Stomach (tissue), 9 donors: ENCODE measurements around the gene BANF1. TPM values are rescaled to one million over a fixed set of nuclear protein-coding genes. Genes with fewer than 3 reads are reported as not detected.

Source experiments
- DNase-seq, 2 donors: peaks; one replicate each; pipeline versions ENCODE4 v3.0.0 to v3.0.0-alpha.2; 2013 to 2019
- H3K27ac ChIP-seq, 5 donors: fragments of 200-600 bp in 4 of 5; sonication (generic) in 4 of 5; one replicate each; pipeline ENCODE4 v1.5.1; 2013 to 2019; ENCODE audit warnings: mild to moderate bottlenecking in 1 of 5, moderate library complexity in 1 of 5
- H3K27me3 ChIP-seq, 3 donors: fragments of 200-600 bp; sonication (generic); one replicate each; pipeline ENCODE4 v1.5.1; 2017 to 2019; ENCODE audit warnings: mixed run types in 1 of 3
- H3K36me3 ChIP-seq, 4 donors: fragments of 200-600 bp; sonication (generic); 1 replicate in 3 of 4; 2 replicates in 1 of 4; pipeline ENCODE4 v1.5.1; 2016 to 2019
- H3K4me1 ChIP-seq, 4 donors: fragments of 200-600 bp; sonication (generic); one replicate each; pipeline ENCODE4 v1.5.1; 2016 to 2019
- H3K4me3 ChIP-seq, 4 donors: fragments of 200-600 bp; sonication (generic) in 3 of 4; one replicate each; pipeline ENCODE4 v1.5.1; 2016 to 2019; ENCODE audit warnings: mild to moderate bottlenecking in 1 of 4
- H3K9me3 ChIP-seq, 4 donors: fragments of 200-600 bp; sonication (generic); one replicate each; pipeline ENCODE4 v1.5.1; 2016 to 2019
- CTCF ChIP-seq, 7 experiments: fragments of 450-650 bp in 4 of 7; fragments of 200-600 bp in 3 of 7; sonication (generic) in 3 of 7; IDR thresholded peaks; one replicate each; pipeline ENCODE4 v1.5.1; 2016 to 2019; ENCODE audit warnings: antibody characterized with exemption in 7 of 7, control low read depth in 2 of 7, mild to moderate bottlenecking in 1 of 7
- EP300 ChIP-seq: sonication (generic); formaldehyde crosslinking; IDR thresholded peaks from one replicate; pipeline ENCODE4 v1.6.1; 2017; ENCODE audit warnings: antibody characterized with exemption
- POLR2A ChIP-seq, 4 donors: fragments of 450-650 bp; IDR thresholded peaks; one replicate each; pipeline ENCODE4 v1.6.1; 2016; ENCODE audit warnings: antibody characterized with exemption in 4 of 4, control low read depth in 2 of 4, mild to moderate bottlenecking in 1 of 4, moderate library complexity in 1 of 4
- POLR2AphosphoS5 ChIP-seq, 3 donors: sonication (generic); formaldehyde crosslinking; IDR thresholded peaks; one replicate each; pipeline ENCODE4 v1.6.1; 2016; ENCODE audit warnings: antibody characterized with exemption in 3 of 3
- WGBS, 5 donors: extraction: QIAGEN DNeasy Blood & Tissue Kit in 3 of 5; methylation state at CpG; one replicate each; pipeline versions ENCODE4 v1.1.5 to v1.1.7; 2013 to 2018; 5-methylcytosine and 5-hydroxymethylcytosine counted together
- intact Hi-C: fragments of 100-400 bp; cut with DNase I; formaldehyde crosslinking; loops from one replicate; pipeline ENCODE4 v1.15.1; 2023; ENCODE audit warnings: low total_unique reads
- polyA plus RNA-seq, 3 donors: library from polyadenylated mRNA; stranded (reverse); fragments of 200-250 nt; gene quantifications; one replicate each; pipeline ENCODE4 v1.2.3, GENCODE V29; 2013
- total RNA-seq, 5 donors: library from RNA; depleted of rRNA; stranded (reverse); fragments of >200 nt; gene quantifications; one replicate each; pipeline versions ENCODE4 v1.1.0 to v1.2.3, GENCODE V29; 2014 to 2016
- donor health status: healthy with polysubstance abuse.
- donor health status: Bipolar disorder and iron deficiency.
- donor health status: healthy.

BANF1 gene
- total and polyA plus RNA-seq, 8 donors = 12.3 to 207 (median 46.1) TPM

DNA sequence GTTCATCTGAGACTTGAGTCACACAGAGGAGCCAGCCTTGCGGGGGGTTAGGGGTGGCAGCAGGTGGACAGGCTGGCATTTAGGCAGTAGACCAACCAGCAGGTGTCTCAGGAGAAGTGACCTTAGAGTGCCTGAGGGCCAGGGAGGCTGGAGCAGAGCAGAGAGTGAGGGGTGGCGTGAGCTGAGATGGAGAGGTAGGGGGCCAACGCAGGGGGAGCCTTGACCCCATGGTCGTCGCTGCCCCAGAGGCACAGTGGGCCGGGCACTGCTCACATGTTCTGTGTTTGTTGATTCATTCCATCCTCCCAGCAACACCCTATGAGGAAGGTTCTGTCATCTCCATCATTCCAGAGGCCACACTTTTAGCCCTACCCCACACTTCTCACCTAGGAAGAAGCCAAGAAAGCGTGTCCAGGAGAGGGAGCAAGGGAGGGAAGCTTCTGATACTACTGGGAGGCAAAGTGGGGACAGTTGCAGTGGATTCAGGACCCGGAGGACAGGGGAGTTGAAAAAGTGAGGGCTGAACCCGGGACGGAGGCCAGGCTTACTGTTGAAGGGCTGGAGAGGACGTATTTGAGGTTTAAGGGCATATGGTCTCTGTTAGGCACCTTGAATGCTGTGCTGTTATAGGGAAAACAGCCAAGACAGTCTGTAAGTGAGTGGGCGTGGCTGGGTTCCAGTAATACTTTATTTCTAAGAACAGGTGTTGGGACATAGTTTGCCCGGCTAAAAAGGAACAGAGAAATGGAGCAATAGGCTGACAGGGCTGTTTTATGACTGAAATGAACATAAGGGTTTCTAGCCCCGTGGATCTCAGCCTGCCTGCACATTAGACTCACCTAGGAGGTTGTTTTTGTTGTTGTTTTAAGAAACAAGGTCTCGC is 33.5 kb upstream of the BANF1 start:
- peak overlapping the region in 2 of 5 donors; percentile 36 to 38 for H3K27ac ChIP-seq
- no peaks in the 10 kb centered on the region for H3K27me3 ChIP-seq
- 82 to 88% (median 86%) methylated on average over 15 of the region's 15 CpGs for WGBS, 5 donors

GRCh38 chr11:65972116-65972515 is 30.2 kb upstream of the BANF1 start:
- TF ChIP-seq POLR2AphosphoS5 (IDR thresholded peaks at IDR 0.05) = no peak
- TF ChIP-seq CTCF (IDR thresholded peaks at IDR 0.05) = no peak
- TF ChIP-seq POLR2A (IDR thresholded peaks at IDR 0.05) = no peak
- no peak for TF ChIP-seq EP300
- no peak for DNase-seq
- intact Hi-C loops = no loop called here
- WGBS, 5 donors = 93 to 97% (median 95%) methylated on average over 8 of the region's 8 CpGs
- no peak overlapping the region for H3K4me3 ChIP-seq
- peaks cover 0 to 13% (median 0%) of the 10 kb centered on the region in 4 donors for H3K4me1 ChIP-seq
- no peak overlapping the region for H3K27ac ChIP-seq
- H3K9me3 ChIP-seq = no peaks in the 10 kb centered on the region
- H3K36me3 ChIP-seq = peaks cover 50 to 82% (median 77%) of the 10 kb centered on the region in 4 donors
- H3K27me3 ChIP-seq = no peaks in the 10 kb centered on the region

More for the DNA sequence above, 33.5 kb upstream of the BANF1 start:
- Histone ChIP-seq H3K4me1 (peaks cover 0 to 19% (median 10%) of the 10 kb centered on the region in 4 donors), H3K36me3 (peaks cover 66 to 91% (median 89%) of the 10 kb centered on the region in 4 donors), H3K4me3 (no peak overlapping the region), H3K9me3 (no peaks in the 10 kb centered on the region)
- TF ChIP-seq EP300 (no peak), CTCF (IDR thresholded peaks at IDR 0.05) (no peak), POLR2A (IDR thresholded peaks at IDR 0.05) (no peak), POLR2AphosphoS5 (IDR thresholded peaks at IDR 0.05) (no peak)
- intact Hi-C loops = no loop called here
- DNase-seq = no peak

DNA sequence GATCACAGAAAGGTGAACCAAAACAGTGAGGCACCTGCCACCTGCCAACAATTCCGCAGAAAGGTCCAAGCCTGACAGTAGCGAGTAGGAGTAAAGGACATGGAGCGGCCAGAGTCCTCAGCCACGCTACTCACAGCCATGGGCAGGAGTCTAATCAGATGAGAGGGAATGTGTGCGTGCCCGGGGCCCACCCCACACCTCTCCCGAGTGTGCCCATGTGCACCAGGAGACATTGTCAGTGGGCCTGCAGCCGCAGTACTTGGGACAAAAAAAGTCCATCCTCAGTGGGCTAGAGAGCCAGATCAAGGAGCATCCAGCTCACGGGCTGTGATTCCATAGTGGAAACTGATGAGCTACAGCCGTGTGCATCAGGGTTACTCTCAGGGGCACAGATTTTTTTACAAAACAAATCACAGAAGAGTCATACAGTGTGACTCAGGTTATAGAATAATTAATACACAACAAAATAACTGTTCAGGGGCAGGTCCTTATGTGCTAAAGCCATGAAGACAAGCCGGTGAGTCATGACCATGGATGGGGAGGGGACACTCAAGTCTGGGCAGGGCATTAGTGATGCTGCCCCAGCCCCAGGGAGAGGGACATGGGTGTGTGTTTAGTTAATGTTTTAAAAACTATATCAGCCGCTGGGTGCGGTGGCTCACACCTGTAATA is 28.7 kb upstream of the BANF1 start:
- Histone ChIP-seq H3K9me3 (no peaks in the 10 kb centered on the region), H3K27me3 (no peaks in the 10 kb centered on the region), H3K4me3 (no peak overlapping the region), H3K36me3 (peaks cover 50 to 82% (median 77%) of the 10 kb centered on the region in 4 donors), H3K4me1 (peaks cover 0 to 11% (median 0%) of the 10 kb centered on the region in 4 donors), H3K27ac (no peak overlapping the region)
- intact Hi-C loops = no loop called here
- no peak for DNase-seq
- 91 to 98% (median 95%) methylated on average over 13 of the region's 13 CpGs for WGBS, 5 donors
- TF ChIP-seq CTCF (IDR thresholded peaks at IDR 0.05) (no peak), POLR2AphosphoS5 (IDR thresholded peaks at IDR 0.05) (no peak), POLR2A (IDR thresholded peaks at IDR 0.05) (no peak), EP300 (no peak)

DNA sequence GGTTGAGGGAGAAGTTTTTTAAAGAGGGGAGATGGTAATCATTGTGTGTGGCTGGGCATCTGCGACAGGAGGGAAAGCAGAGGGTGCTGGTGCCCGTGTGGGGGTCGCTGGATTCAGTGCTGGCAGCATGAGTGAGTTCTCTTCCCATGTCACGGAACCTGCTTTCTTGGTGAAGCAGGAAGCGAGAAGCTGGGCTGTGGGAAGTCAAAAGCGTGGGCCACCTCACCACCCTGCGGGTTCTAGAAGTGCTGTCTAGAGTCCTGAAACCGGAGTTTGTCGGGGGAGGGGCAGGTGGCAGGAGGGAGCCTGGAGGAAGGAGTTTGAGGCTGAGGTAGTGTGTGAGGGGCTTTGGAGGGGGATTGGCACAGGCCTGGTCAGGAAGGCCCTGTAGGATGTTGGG is 26.5 kb upstream of the BANF1 start:
- no peaks in the 10 kb centered on the region for H3K27me3 ChIP-seq
- intact Hi-C loops = no loop called here
- no peaks in the 10 kb centered on the region for H3K4me1 ChIP-seq
- no peak overlapping the region for H3K27ac ChIP-seq
- 90 to 97% (median 94%) methylated on average over 9 of the region's 9 CpGs for WGBS, 5 donors
- DNase-seq = no peak
- peaks cover 43 to 79% (median 74%) of the 10 kb centered on the region in 4 donors for H3K36me3 ChIP-seq
- no peak overlapping the region for H3K4me3 ChIP-seq
- TF ChIP-seq POLR2AphosphoS5 (IDR thresholded peaks at IDR 0.05) = no peak
- no peak for TF ChIP-seq POLR2A (IDR thresholded peaks at IDR 0.05)
- no peak for TF ChIP-seq CTCF (IDR thresholded peaks at IDR 0.05)
- no peak for TF ChIP-seq EP300
- H3K9me3 ChIP-seq = no peaks in the 10 kb centered on the region
